Measurements from ENCODE around the gene STEAP1.

- TF ChIP-seq, protein P1, sequence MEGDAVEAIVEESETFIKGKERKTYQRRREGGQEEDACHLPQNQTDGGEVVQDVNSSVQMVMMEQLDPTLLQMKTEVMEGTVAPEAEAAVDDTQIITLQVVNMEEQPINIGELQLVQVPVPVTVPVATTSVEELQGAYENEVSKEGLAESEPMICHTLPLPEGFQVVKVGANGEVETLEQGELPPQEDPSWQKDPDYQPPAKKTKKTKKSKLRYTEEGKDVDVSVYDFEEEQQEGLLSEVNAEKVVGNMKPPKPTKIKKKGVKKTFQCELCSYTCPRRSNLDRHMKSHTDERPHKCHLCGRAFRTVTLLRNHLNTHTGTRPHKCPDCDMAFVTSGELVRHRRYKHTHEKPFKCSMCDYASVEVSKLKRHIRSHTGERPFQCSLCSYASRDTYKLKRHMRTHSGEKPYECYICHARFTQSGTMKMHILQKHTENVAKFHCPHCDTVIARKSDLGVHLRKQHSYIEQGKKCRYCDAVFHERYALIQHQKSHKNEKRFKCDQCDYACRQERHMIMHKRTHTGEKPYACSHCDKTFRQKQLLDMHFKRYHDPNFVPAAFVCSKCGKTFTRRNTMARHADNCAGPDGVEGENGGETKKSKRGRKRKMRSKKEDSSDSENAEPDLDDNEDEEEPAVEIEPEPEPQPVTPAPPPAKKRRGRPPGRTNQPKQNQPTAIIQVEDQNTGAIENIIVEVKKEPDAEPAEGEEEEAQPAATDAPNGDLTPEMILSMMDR (conservative IDR thresholded peaks at IDR 0.05; ENCODE audit: low read depth, low read length) = no peak
- no peak for TF ChIP-seq EZH2 (IDR thresholded peaks at IDR 0.05; ENCODE audit: borderline replicate concordance, low read depth, low read length, poor library complexity, severe bottlenecking)
These were observed 47.4 kb downstream of the STEAP1 start for GRCh38 chr7:90201500-90202195.
